ENCODE results near the gene ZNF320. TPM values are rescaled to one million over a fixed set of nuclear protein-coding genes. Genes with fewer than 3 reads are reported as not detected.

Gene ZNF320
- total and polyA plus RNA-seq, 9 of the 15 experiments (the other 6 are each of a cell fraction or from before 2014, with no cell fraction given) = 5.4 to 25.6 (median 11.7) TPM

DNA sequence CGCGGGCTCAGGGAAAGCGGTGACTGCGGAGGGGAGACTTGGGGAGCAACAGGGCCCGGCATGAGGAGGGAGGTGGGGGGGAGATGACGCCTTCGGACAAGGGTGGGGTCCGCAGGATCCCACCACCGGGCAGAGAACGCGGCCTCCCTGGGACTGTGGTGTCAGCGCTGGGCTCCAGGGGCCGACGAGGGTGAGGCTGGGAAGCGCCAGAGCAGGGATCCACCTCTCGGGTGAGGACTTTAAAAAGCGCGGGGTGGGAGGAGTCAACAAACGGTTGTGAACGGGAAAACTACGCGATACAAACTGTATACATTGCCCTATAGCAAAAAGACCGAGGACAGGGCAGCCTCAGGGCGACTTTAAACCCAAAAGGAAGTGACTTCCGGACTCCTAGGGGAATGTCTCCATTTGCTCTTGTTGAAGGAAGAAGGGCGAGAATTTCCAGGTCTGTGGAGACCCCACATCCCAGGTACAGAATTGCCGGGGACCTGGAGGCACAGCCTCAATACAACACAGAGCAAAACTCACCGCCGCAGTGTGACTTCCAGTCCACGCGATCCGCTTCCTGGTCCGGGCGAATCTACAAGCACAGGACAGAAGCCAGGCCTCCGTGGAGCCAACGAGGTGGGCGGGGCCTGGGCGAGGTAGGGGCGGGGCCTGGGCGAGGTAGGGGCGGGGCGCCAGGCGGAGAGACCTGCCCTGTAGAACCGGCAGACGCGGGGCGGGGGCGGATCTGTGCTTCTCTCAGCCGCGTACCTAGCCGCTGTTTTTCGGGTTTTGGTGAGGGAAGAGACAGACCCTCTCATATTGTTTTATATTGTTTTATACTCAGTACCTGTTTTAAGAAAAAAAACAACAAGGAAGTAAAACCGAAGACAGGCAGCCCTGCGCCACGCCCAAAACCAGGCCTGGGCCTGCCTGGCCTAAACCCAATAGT is 25.7 kb upstream of the ZNF320 start, which contains the start of gene ZNF888 (continued):
- TF ChIP-seq TCF3 (CRISPR knock-in tag; IDR thresholded peaks at IDR 0.05) (peak; percentile 23), ZBTB40 (IDR thresholded peaks at IDR 0.05) (0 out of 2 replicates have a peak, but pooled peaks have one; percentile 26), ZBTB40 (CRISPR knock-in tag; IDR thresholded peaks at IDR 0.05) (no peak), SIX5 (IDR thresholded peaks at IDR 0.05; ENCODE audit: borderline replicate concordance in 1 of 2, insufficient read depth in 1 of 2, low read depth in 1 of 2, low read length in 2 of 2) (no peak), PML (IDR thresholded peaks at IDR 0.05; ENCODE audit: low read length) (peak; percentile 65), ZNF165 (CRISPR knock-in tag; IDR thresholded peaks at IDR 0.05; ENCODE audit: borderline replicate concordance) (no peak), KAT7 (CRISPR knock-in tag; IDR thresholded peaks at IDR 0.05; ENCODE audit: borderline replicate concordance) (0 out of 2 replicates have a peak, but pooled peaks have one; percentile 43), MCM2 (IDR thresholded peaks at IDR 0.05; ENCODE audit: low read depth) (no peak)
- TF ChIP-seq, protein P1, sequence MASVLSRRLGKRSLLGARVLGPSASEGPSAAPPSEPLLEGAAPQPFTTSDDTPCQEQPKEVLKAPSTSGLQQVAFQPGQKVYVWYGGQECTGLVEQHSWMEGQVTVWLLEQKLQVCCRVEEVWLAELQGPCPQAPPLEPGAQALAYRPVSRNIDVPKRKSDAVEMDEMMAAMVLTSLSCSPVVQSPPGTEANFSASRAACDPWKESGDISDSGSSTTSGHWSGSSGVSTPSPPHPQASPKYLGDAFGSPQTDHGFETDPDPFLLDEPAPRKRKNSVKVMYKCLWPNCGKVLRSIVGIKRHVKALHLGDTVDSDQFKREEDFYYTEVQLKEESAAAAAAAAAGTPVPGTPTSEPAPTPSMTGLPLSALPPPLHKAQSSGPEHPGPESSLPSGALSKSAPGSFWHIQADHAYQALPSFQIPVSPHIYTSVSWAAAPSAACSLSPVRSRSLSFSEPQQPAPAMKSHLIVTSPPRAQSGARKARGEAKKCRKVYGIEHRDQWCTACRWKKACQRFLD (CRISPR knock-in tag; IDR thresholded peaks at IDR 0.05) = 0 out of 2 replicates have a peak, but pooled peaks have one; percentile 43
- TF ChIP-seq, protein P2, sequence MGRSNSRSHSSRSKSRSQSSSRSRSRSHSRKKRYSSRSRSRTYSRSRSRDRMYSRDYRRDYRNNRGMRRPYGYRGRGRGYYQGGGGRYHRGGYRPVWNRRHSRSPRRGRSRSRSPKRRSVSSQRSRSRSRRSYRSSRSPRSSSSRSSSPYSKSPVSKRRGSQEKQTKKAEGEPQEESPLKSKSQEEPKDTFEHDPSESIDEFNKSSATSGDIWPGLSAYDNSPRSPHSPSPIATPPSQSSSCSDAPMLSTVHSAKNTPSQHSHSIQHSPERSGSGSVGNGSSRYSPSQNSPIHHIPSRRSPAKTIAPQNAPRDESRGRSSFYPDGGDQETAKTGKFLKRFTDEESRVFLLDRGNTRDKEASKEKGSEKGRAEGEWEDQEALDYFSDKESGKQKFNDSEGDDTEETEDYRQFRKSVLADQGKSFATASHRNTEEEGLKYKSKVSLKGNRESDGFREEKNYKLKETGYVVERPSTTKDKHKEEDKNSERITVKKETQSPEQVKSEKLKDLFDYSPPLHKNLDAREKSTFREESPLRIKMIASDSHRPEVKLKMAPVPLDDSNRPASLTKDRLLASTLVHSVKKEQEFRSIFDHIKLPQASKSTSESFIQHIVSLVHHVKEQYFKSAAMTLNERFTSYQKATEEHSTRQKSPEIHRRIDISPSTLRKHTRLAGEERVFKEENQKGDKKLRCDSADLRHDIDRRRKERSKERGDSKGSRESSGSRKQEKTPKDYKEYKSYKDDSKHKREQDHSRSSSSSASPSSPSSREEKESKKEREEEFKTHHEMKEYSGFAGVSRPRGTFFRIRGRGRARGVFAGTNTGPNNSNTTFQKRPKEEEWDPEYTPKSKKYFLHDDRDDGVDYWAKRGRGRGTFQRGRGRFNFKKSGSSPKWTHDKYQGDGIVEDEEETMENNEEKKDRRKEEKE (IDR thresholded peaks at IDR 0.05; ENCODE audit: borderline replicate concordance in 1 of 2, control insufficient read depth in 1 of 2, low read depth in 2 of 2, low read length in 1 of 2) = no peak

Measured in K562 (cell line).